Mesodermal cell (in vitro differentiated cells): ENCODE measurements around the gene AHSG.

Experiments
- H3K27ac ChIP-seq: 2 replicates; pipeline ENCODE4 v1.7.0; 2013; ENCODE audit warnings: mild to moderate bottlenecking, low read depth, low read length, moderate library complexity; ENCODE audit not compliant: severe bottlenecking
- H3K36me3 ChIP-seq: 2 replicates; pipeline ENCODE4 v1.7.1; 2013; ENCODE audit warnings: mild to moderate bottlenecking, low read length, moderate library complexity; ENCODE audit not compliant: control insufficient read depth, insufficient read depth
- H3K4me1 ChIP-seq: one replicate; pipeline ENCODE4 v1.7.1; 2013; ENCODE audit warnings: mild to moderate bottlenecking, low read length; ENCODE audit not compliant: insufficient read depth, control insufficient read depth, poor library complexity, severe bottlenecking
- H3K4me3 ChIP-seq: 2 replicates; pipeline ENCODE4 v1.7.0; 2013; ENCODE audit warnings: low read length, control low read depth, mild to moderate bottlenecking; ENCODE audit not compliant: insufficient read depth, poor library complexity, severe bottlenecking; ENCODE audit errors: extremely low read depth
- H3K9me3 ChIP-seq: 2 replicates; pipeline ENCODE4 v1.7.1; 2013; ENCODE audit warnings: mild to moderate bottlenecking, low read length, moderate library complexity; ENCODE audit not compliant: control insufficient read depth
- WGBS, 2 experiments: methylation state at CpG; one replicate each; pipeline ENCODE4 v1.1.5; 2013; ENCODE audit warnings: missing lambda C conversion rate in 2 of 2; ENCODE audit not compliant: insufficient coverage in 2 of 2; 5-methylcytosine and 5-hydroxymethylcytosine counted together

Gene AHSG

DNA sequence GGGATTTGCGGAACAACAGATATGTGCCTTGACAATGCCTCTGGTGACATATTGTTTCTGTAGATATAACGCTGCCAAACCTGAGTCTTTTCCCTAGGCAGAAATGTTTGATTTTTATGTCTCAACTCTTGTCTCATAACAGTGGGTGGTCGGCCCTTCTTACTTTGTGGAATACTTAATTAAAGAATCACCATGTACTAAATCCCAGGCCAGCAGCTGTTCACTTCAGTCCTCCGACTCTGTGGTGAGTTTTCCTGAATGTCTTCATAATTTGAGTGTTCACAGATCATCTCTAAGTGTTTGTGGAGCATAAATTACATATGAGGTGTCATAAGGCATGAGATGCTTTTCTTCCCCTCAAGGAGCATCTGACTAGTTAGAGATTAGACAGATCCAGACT, 33.2 kb downstream of the AHSG start:
- H3K9me3 ChIP-seq: no peaks in the 10 kb centered on the region
- no peaks in the 10 kb centered on the region for H3K36me3 ChIP-seq
- H3K27ac ChIP-seq: no peak overlapping the region
- 90 to 100% methylated on average over 2 of the region's 4 CpGs for WGBS, 2 experiments
- H3K4me3 ChIP-seq: no peak overlapping the region
- peaks cover 3% of the 10 kb centered on the region for H3K4me1 ChIP-seq

DNA sequence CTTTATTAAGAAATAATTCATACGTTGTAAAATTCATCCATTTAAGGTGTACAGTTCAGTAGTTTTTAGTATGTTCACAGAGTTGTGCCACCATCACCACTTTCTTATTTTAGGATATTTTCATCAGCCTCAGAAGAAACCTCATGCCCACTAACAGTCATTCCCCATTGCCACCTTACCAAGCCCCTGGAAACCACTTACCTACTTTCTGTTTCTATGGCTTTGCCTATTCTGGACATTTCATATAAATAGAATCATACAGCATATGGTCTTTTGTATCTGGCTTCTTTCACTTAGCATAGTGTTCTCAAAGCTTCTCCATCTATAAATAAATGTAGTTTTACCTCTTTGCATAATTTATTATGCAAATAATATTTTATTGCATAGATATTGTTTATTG, 34.0 kb downstream of the AHSG start:
- no peak overlapping the region for H3K4me3 ChIP-seq
- no peaks in the 10 kb centered on the region for H3K9me3 ChIP-seq
- no peaks in the 10 kb centered on the region for H3K36me3 ChIP-seq
- H3K4me1 ChIP-seq: peaks cover 3% of the 10 kb centered on the region
- H3K27ac ChIP-seq: no peak overlapping the region
- no CpG with 5 or more reads among the region's 1 CpG for WGBS, 2 experiments

DNA sequence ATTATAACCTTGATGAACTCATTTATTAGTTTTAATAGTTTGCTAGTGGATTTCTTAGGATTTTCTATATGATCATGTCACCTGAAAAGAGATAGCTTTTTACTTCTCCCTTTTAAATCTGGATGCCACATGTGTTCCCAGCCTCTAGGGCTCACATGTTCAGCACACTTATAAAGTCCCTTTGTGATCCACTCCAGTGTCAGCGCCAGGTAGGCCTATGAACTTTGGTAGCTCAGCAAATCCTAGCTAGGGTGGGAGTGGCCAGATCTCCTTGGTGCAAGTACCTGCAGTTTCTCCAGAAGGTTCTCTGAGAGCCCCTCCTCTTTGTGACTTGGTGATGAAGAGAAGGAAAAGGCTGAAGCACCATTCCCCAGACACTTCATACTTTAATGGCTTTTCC, 36.0 kb downstream of the AHSG start:
- 80 to 100% methylated on average over 1 of the region's 1 CpG for WGBS, 2 experiments
- peaks cover 2% of the 10 kb centered on the region for H3K4me1 ChIP-seq
- H3K27ac ChIP-seq: no peak overlapping the region
- no peak overlapping the region for H3K4me3 ChIP-seq
- H3K36me3 ChIP-seq: no peaks in the 10 kb centered on the region
- H3K9me3 ChIP-seq: no peaks in the 10 kb centered on the region

DNA sequence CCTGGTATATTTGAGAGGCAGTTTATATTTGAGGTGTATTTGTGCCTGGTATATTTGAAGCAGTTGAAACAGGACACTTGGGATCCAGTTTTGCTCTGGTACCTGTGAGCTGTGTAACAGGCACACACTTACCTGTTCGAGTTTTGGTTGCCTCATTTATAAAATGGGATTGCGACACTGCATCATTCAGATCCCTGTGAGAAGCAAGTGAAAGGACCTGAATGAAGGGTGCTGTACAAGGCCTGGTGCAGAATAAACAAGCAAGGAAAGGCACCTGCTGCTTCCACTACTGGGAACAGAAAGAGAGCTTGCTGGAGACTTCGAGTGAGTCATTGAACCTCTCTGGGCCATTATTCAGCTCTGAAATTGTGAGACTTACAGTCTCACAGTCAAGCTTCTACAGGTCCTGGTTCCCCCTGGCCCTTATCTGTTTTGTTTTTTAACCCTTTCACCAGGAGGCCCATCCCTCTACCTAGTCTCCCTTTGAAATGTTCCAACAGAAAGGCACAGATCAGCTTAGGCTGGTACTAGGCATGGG, 38.9 kb downstream of the AHSG start:
- Histone ChIP-seq H3K36me3 (no peaks in the 10 kb centered on the region), H3K4me3 (no peak overlapping the region), H3K27ac (no peak overlapping the region), H3K9me3 (no peaks in the 10 kb centered on the region), H3K4me1 (peaks cover 2% of the 10 kb centered on the region)
- 75 to 92% methylated on average over 3 of the region's 3 CpGs for WGBS, 2 experiments

DNA sequence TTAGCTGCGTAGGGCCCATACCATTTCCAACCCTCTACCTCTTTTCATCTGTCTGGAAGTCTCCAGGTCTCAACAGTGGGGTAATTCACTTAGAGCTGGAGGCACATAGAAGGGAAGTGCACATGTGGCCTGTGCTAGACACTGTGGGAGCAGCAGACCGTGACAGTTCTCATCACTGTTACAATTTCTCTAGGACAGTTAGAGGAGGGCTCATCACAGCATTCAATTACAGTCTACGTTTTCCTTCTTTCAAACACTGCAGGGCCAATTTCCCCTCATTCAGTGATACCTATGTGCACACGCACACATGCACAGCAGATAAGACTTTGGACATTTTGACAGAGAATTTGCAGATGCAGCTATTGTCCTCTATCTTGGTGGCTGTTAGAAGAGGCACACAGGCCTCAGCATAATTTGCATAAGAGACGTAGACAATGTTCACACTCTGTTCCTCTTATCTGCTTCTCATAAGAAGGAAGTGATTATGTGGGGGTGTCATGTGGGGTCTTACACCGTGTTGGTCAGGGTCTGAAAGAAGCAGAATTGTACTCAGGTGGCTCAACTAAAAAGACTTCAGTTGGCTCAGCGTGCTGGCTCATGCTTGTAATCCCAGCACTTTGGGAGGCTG, 40.3 kb downstream of the AHSG start:
- peaks cover 2% of the 10 kb centered on the region for H3K4me1 ChIP-seq
- no peak overlapping the region for H3K27ac ChIP-seq
- H3K9me3 ChIP-seq: no peaks in the 10 kb centered on the region
- no peaks in the 10 kb centered on the region for H3K36me3 ChIP-seq
- WGBS, 2 experiments: 96 to 98% methylated on average over 5 to 6 of the region's 7 CpGs
- no peak overlapping the region for H3K4me3 ChIP-seq

DNA sequence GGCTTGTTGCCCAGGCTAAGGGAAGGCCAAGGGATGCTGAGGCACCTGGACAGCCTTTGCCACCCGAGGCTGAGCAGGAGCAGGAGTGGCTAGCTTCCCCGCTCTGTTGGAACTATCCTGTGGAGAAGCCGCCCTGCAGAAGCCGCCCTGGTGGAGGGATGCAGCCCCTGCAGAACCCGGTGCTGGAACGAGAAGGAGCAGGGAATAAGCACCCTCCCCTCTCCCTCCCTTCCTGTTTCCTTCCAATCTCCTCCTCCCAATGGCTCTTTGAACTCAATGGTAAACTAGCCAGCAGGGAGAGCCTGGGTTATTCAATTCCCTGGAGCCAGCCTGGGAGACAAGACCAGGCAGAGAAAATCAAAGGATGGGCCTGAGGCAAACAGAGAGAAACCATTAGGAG, 41.1 kb downstream of the AHSG start:
- Histone ChIP-seq H3K27ac (no peak overlapping the region), H3K36me3 (no peaks in the 10 kb centered on the region), H3K9me3 (no peaks in the 10 kb centered on the region), H3K4me3 (no peak overlapping the region), H3K4me1 (peaks cover 2% of the 10 kb centered on the region)
- WGBS, 2 experiments: 56 to 75% methylated on average over 1 to 6 of the region's 6 CpGs

DNA sequence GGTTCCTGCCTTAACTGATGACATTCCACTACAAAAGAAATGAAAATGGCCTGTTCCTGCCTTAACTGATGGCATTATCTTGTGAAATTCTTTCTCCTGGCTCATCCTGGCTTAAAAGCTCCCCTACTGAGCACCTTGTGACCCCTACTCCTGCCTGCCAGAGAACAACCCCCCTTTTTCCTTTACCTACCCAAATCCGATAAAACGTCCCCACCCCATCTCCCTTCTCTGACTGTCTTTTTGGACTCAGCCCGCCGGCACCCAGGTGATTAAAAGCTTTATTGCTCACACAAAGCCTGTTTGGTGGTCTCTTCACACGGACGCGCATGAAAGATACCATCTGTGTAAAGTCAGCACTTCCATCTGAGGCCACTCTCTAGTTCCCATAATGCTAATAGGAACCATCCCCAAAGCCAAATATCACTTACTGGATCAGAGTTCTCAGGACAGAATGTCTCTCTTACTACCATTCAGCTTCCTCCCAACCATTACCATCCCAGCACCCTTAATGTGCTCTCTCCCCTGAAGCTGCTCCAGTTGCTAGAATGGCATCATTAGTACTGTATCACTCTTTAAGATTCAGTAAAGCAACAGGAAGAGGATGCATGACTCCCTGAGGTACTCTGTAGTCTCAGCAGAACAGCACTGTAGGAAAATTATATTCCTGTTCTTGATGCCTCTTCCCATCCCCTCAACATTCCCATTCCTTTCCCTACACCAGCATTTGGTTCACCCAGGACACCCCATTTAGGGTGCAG, 50.7 kb downstream of the AHSG start:
- Histone ChIP-seq H3K4me3 (no peak overlapping the region), H3K27ac (no peak overlapping the region)
- 18 to 28% methylated on average over 7 of the region's 7 CpGs for WGBS, 2 experiments

DNA sequence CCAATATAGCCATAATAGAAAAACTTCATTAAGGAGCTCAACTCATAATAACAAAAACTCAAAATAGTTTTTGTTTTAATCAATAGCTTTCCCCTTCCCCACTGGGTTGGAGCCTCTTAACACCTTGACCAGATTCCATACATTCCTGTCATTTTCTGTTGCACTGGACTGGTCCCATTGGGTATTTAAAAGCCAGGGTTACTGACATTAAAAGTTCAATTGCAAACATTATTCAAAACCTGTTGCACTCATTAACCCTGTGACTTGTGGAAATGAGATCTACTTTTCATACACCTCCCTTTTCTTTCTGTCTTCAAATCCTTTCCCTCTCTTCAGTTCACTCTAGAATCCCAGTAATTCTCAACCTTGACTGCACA, 51.2 kb downstream of the AHSG start:
- H3K27ac ChIP-seq: no peak overlapping the region

More for the DNA sequence above, 50.7 kb downstream of the AHSG start:
- Histone ChIP-seq H3K9me3 (no peaks in the 10 kb centered on the region), H3K36me3 (no peaks in the 10 kb centered on the region), H3K4me1 (peaks cover 14% of the 10 kb centered on the region)

DNA sequence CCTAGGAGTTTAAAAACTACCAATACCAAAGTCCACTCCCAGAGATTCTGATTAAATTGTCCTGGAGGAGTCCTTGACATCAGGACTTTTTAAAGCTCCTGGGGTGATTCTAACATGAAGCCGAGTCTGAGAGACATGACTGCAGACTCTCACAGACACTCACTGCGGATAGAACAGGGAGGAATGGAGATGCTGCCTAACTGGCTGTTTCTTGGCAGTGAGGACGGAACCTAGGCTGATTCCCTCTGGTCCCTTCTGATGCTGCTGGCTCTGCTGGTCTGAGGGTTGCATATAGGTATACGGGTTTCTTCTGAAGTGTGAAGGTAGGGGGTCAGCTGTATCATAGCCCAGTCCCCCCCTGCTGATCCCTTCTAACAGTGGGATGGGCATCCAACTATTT, 51.6 kb downstream of the AHSG start:
- 58 to 70% methylated on average over 2 of the region's 4 CpGs for WGBS, 2 experiments
- no peak overlapping the region for H3K27ac ChIP-seq

More for the DNA sequence above, 51.2 kb downstream of the AHSG start:
- Histone ChIP-seq H3K9me3 (no peaks in the 10 kb centered on the region), H3K4me3 (no peak overlapping the region), H3K4me1 (peaks cover 14% of the 10 kb centered on the region), H3K36me3 (no peaks in the 10 kb centered on the region)

DNA sequence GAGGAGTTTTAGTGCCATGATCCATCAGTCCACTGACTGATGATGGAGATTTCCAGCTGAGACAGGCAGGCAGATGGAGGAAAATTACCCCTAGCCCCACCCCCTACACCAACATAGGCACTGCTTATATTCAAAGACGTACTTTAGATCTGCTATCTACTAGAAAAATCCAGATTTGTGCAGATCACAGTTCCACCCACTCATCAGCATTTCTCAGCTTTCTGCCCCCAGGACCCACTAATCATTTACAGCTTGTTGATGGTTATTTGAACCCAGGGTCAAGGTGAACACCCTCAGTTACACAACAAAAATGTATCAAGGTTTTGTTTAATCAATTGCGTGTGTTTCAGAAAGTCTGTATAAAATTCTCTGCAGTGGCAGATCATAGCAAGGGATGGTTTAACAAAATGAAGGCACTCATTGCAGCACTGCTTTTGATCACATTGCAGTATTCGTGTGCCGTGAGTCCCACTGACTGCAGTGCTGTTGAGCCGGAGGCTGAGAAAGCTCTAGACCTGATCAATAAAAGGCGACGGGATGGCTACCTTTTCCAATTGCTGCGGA, 52.8 kb downstream of the AHSG start, which contains the start of gene HRG:
TSS of gene HRG (plus strand) at position 390 of the 564 bp plus-strand sequence. CDS start at position 408, 18 bp downstream.
- H3K4me3 ChIP-seq: no peak within 1 kb of the TSS
- no peak within 1 kb of the TSS for H3K27ac ChIP-seq
- WGBS, 2 experiments: 94 to 98% methylated on average over 7 to 8 of the region's 8 CpGs
- no peaks in the 10 kb centered on the region for H3K9me3 ChIP-seq
- peaks cover 14% of the 10 kb centered on the region for H3K4me1 ChIP-seq
- H3K36me3 ChIP-seq: no peaks in the 10 kb centered on the region

More for the DNA sequence above, 51.6 kb downstream of the AHSG start:
- no peak overlapping the region for H3K4me3 ChIP-seq
- H3K36me3 ChIP-seq: no peaks in the 10 kb centered on the region
- H3K9me3 ChIP-seq: no peaks in the 10 kb centered on the region
- peaks cover 14% of the 10 kb centered on the region for H3K4me1 ChIP-seq

DNA sequence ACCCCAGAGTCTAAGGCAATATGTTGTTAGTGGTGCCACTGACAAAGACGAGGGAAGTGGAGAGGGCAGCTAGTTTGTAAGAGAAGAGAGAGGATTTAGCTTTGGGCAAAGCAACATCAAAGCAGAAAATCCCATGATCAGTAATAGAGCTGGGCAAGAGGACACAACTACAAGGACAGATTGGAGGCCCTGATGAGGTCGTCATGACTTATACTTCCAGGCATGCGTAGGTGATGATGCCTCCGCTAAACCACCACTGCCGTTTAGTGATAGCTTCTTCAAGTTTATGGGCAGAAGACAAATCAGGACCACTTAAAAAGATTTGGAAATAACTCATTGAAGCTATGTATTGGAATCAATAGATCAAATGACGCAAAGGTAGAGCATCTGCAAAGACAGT, 55.6 kb downstream of the AHSG start:
- Histone ChIP-seq H3K4me1 (peaks cover 11% of the 10 kb centered on the region), H3K27ac (no peak overlapping the region), H3K4me3 (no peak overlapping the region), H3K9me3 (no peaks in the 10 kb centered on the region), H3K36me3 (no peaks in the 10 kb centered on the region)
- WGBS, 2 experiments: 93 to 100% methylated on average over 2 of the region's 6 CpGs
